Loucy (cell line): Measurements from ENCODE around the gene SSH2.

Experiments
- EZH2phosphoT487 ChIP-seq: fragments of 200-600 bp; IDR thresholded peaks from 2 replicates; pipeline ENCODE4 v1.6.1; 2018; ENCODE audit warnings: antibody characterized with exemption, mild to moderate bottlenecking, moderate library complexity, borderline replicate concordance
- TF ChIP-seq, protein P1 (sequence below): fragments of 200-600 bp; sonication (generic); conservative IDR thresholded peaks from 2 replicates; pipeline ENCODE4 v1.5.1; 2014; ENCODE audit warnings: mild to moderate bottlenecking, antibody characterized with exemption, low read length

DNA sequence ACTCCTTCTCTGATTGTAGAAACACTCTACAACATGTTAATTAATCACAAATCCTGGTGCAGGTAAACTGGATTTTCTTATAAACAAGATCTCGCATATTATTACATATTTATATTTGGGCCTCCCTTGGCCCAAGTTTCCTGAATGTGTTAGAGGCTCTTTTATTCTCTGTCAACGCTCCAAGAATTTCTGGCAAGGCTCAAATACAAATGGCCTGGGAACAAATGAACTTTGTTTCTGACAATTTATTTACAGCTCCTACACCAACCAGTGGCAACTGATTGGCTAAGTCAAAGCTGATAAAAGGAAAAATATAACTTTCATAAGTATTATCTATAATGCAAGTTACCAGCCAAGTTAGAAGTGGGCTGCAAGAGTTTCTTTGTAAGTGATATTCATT lies 242.4 kb downstream of the SSH2 start:
- TF ChIP-seq, protein P1, sequence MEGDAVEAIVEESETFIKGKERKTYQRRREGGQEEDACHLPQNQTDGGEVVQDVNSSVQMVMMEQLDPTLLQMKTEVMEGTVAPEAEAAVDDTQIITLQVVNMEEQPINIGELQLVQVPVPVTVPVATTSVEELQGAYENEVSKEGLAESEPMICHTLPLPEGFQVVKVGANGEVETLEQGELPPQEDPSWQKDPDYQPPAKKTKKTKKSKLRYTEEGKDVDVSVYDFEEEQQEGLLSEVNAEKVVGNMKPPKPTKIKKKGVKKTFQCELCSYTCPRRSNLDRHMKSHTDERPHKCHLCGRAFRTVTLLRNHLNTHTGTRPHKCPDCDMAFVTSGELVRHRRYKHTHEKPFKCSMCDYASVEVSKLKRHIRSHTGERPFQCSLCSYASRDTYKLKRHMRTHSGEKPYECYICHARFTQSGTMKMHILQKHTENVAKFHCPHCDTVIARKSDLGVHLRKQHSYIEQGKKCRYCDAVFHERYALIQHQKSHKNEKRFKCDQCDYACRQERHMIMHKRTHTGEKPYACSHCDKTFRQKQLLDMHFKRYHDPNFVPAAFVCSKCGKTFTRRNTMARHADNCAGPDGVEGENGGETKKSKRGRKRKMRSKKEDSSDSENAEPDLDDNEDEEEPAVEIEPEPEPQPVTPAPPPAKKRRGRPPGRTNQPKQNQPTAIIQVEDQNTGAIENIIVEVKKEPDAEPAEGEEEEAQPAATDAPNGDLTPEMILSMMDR = no peak
- TF ChIP-seq EZH2phosphoT487 = no peak
